ENCODE measurements around the gene PLCD3. TPM values are rescaled to one million over a fixed set of nuclear protein-coding genes. Genes with fewer than 3 reads are reported as not detected.

Gene PLCD3
- total and polyA plus RNA-seq, 2 of the 13 experiments (the other 11 are each of a cell fraction or from before 2014, with no cell fraction given): 11.3 to 39.1 TPM

- 0 out of 2 replicates have a peak, but pooled peaks have one; percentile 10 for TF ChIP-seq ZNF639 (CRISPR knock-in tag; conservative IDR thresholded peaks at IDR 0.05)
- TF ChIP-seq ARNT2 (CRISPR knock-in tag; IDR thresholded peaks at IDR 0.05; ENCODE audit: low read depth): peak; percentile 90; the same call in 1 of the 2 replicates
- peak; percentile 20; the same call in 1 of the 2 replicates for TF ChIP-seq RFXAP (CRISPR knock-in tag; IDR thresholded peaks at IDR 0.05; ENCODE audit: borderline replicate concordance)
- peak; percentile 83 for TF ChIP-seq ARID4A (CRISPR knock-in tag; IDR thresholded peaks at IDR 0.05; ENCODE audit: borderline replicate concordance)
- TF ChIP-seq CCDC6 (CRISPR knock-in tag; IDR thresholded peaks at IDR 0.05): no peak; the same call in 1 of the 2 replicates
- peak; percentile 94 for TF ChIP-seq MTA1 (CRISPR knock-in tag; IDR thresholded peaks at IDR 0.05; ENCODE audit: borderline replicate concordance)
- TF ChIP-seq SATB2 (CRISPR knock-in tag; IDR thresholded peaks at IDR 0.05): no peak
- TF ChIP-seq KLF6 (CRISPR knock-in tag; IDR thresholded peaks at IDR 0.05): peak; percentile 94
- TF ChIP-seq AKAP8 (CRISPR knock-in tag; IDR thresholded peaks at IDR 0.05): peak; percentile 96
- TF ChIP-seq GABPB1 (CRISPR knock-in tag; IDR thresholded peaks at IDR 0.05): peak; percentile 80
- no peak; the same call in none of the 2 replicates for TF ChIP-seq ZNF598 (CRISPR knock-in tag; IDR thresholded peaks at IDR 0.05; ENCODE audit: borderline replicate concordance)
- peak; percentile 46; the same call in 1 of the 2 replicates for TF ChIP-seq POGZ (CRISPR knock-in tag; IDR thresholded peaks at IDR 0.05)
- TF ChIP-seq KDM5B (CRISPR knock-in tag; IDR thresholded peaks at IDR 0.05; ENCODE audit: borderline replicate concordance): peak; percentile 92
- 0 out of 2 replicates have a peak, but pooled peaks have one; percentile 70 for TF ChIP-seq TP53 (CRISPR knock-in tag; conservative IDR thresholded peaks at IDR 0.05)
- TF ChIP-seq SOX6 (IDR thresholded peaks at IDR 0.05): no peak
- peak; percentile 79 for TF ChIP-seq SOX6 (CRISPR knock-in tag; IDR thresholded peaks at IDR 0.05)
- TF ChIP-seq POGK (CRISPR knock-in tag; conservative IDR thresholded peaks at IDR 0.05): peak; percentile 78; the same call in 1 of the 2 replicates
These were observed 16.1 kb upstream of the PLCD3 start, which contains the start of gene HEXIM1 (continued) for GRCh38 chr17:45148183-45149036.
